GM12878 (cell line): ENCODE results near the gene PCDH1.

ENCODE experiments used
- EED ChIP-seq: sonication (generic); IDR thresholded peaks from 2 replicates; pipeline ENCODE4 v1.6.1; 2016; ENCODE audit warnings: antibody characterized with exemption, low read depth
- EZH2 ChIP-seq: IDR thresholded peaks from 2 replicates; pipeline ENCODE4 v1.6.1; 2012; ENCODE audit warnings: low read depth, mild to moderate bottlenecking, control low read depth, inconsistent platforms, low read length, borderline replicate concordance; ENCODE audit not compliant: control insufficient read depth
- FOXM1 ChIP-seq: IDR thresholded peaks from 2 replicates; pipeline ENCODE4 v1.6.1; 2012; ENCODE audit warnings: low read depth, mild to moderate bottlenecking, inconsistent platforms, low read length, moderate library complexity
- HDAC2 ChIP-seq: fragments of 200-600 bp; sonication (generic); IDR thresholded peaks from 2 replicates; pipeline ENCODE4 v1.6.1; 2017
- TAF1 ChIP-seq: IDR thresholded peaks from 2 replicates; pipeline ENCODE4 v1.6.1; 2011; ENCODE audit warnings: mild to moderate bottlenecking, low read depth, low read length, borderline replicate concordance
- YBX1 ChIP-seq: fragments of 450-650 bp; IDR thresholded peaks from 2 replicates; pipeline ENCODE4 v1.6.1; 2016; ENCODE audit warnings: antibody characterized with exemption
- TF ChIP-seq, protein P1 (sequence below): IDR thresholded peaks from 2 replicates; pipeline ENCODE4 v1.6.1; 2012; ENCODE audit warnings: low read depth, low read length, improper control_type of control experiment
- TF ChIP-seq, protein P2 (sequence below): IDR thresholded peaks from 2 replicates; pipeline ENCODE4 v1.6.1; 2012; ENCODE audit warnings: low read depth, low read length, improper control_type of control experiment
- TF ChIP-seq, protein P3 (sequence below): IDR thresholded peaks from 2 replicates; pipeline ENCODE4 v1.6.1; 2011; ENCODE audit warnings: low read depth, mild to moderate bottlenecking, low read length, moderate library complexity, borderline replicate concordance; ENCODE audit errors: extremely low read depth
- TF ChIP-seq, protein P4 (sequence below), 3 experiments: IDR thresholded peaks in 2 of 3; conservative IDR thresholded peaks in 1 of 3; 2 replicates each; pipeline ENCODE4 v1.5.1; 2011; ENCODE audit warnings: low read depth in 3 of 3, low read length in 3 of 3, mild to moderate bottlenecking in 3 of 3, control low read depth in 2 of 3, moderate library complexity in 2 of 3, inconsistent platforms in 1 of 3, mixed read lengths in 1 of 3; ENCODE audit not compliant: control insufficient read depth in 2 of 3, insufficient read depth in 1 of 3; ENCODE audit errors: extremely low read depth in 1 of 3

DNA sequence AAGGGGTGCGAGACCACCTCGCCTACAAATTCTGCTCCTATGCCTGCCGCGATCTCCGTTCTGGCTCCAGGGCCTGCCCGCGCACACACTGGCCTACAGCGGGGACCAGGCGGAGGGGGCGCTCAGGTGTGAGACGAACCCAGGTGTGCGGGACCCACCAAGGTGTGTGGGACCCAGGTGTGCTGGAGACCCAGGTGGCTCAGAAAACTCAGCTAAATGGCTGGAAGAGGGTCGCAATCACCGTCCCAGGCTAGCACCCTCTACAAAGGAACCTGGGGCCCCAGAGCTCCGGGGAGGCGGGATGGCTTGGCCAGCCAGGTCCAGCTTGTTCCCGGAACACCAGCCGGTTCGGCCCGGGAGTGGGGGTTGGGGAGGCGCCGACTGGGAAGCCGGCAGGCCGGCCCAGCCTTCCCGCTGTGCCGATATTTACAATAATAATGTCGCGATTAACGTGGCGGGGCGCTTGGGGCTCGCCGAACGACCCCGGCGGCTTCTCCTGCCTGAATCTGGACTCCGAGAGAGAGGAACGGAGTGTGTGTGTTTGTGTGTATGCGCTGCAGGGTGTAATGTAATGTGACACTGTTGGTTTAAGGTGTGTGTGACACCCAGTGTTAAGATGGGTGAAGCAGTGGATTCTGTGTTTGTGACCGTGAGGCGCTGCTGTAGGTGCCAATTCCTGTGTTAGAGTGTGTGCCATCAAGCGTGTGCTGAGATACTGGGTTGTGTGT is 1.4 kb downstream of the PCDH1 start:
- TF ChIP-seq, protein P1, sequence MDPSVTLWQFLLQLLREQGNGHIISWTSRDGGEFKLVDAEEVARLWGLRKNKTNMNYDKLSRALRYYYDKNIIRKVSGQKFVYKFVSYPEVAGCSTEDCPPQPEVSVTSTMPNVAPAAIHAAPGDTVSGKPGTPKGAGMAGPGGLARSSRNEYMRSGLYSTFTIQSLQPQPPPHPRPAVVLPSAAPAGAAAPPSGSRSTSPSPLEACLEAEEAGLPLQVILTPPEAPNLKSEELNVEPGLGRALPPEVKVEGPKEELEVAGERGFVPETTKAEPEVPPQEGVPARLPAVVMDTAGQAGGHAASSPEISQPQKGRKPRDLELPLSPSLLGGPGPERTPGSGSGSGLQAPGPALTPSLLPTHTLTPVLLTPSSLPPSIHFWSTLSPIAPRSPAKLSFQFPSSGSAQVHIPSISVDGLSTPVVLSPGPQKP = no peak
- TF ChIP-seq TAF1 (no peak), YBX1 (no peak), EED (no peak), EZH2 (peak; percentile 99; the same call in 1 of the 2 replicates), HDAC2 (no peak), FOXM1 (no peak)
- TF ChIP-seq, protein P2, sequence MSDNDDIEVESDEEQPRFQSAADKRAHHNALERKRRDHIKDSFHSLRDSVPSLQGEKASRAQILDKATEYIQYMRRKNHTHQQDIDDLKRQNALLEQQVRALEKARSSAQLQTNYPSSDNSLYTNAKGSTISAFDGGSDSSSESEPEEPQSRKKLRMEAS = no peak
- TF ChIP-seq, protein P3, sequence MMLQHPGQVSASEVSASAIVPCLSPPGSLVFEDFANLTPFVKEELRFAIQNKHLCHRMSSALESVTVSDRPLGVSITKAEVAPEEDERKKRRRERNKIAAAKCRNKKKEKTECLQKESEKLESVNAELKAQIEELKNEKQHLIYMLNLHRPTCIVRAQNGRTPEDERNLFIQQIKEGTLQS = no peak
- TF ChIP-seq, protein P4, sequence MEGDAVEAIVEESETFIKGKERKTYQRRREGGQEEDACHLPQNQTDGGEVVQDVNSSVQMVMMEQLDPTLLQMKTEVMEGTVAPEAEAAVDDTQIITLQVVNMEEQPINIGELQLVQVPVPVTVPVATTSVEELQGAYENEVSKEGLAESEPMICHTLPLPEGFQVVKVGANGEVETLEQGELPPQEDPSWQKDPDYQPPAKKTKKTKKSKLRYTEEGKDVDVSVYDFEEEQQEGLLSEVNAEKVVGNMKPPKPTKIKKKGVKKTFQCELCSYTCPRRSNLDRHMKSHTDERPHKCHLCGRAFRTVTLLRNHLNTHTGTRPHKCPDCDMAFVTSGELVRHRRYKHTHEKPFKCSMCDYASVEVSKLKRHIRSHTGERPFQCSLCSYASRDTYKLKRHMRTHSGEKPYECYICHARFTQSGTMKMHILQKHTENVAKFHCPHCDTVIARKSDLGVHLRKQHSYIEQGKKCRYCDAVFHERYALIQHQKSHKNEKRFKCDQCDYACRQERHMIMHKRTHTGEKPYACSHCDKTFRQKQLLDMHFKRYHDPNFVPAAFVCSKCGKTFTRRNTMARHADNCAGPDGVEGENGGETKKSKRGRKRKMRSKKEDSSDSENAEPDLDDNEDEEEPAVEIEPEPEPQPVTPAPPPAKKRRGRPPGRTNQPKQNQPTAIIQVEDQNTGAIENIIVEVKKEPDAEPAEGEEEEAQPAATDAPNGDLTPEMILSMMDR (IDR thresholded peaks at IDR 0.05 in 2 of 3, conservative IDR thresholded peaks at IDR 0.05 in 1 of 3; ENCODE audit: control insufficient read depth in 2 of 3, extremely low read depth in 1 of 3, insufficient read depth in 1 of 3, low read depth in 3 of 3, low read length in 3 of 3) = no peak
